ENCODE results near the gene RRM1. TPM values are rescaled to one million over a fixed set of nuclear protein-coding genes. Genes with fewer than 3 reads are reported as not detected.

RRM1 gene
- total RNA-seq, 4 donors from 2014 or later, result 32.5 to 234 (median 59.5) TPM

DNA sequence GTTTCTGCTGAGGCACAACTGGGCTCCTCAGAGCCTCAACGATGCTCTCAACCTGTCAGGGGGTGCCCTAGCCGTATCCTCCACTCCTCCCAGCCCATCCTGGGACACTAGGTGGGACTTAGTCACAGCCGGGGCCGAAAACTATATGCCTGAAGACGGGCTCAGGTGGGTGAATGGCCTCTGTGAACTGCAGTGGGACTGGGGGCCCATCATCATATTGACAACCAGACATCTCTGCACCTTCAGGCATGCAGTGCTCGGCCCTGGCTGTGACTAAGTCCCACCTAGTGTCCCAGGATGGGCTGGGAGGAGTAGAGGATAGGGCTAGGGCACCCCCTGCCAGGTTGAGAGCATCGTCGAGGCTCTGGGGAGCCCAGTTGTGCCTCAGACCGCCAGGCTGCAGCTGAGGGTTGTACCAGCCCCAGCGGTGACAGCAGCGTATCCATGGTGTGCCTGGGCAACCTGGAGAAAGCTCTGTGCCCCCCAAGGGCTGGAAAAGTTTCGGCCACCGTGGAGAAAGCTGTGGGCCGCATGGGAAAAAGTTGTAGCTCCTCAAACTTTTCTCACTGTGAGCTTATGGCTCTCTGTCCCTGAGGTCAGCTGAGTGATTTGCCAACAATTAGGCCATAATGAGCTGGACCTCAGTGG is 88.9 kb downstream of the RRM1 start:
- TF ChIP-seq, protein P1, sequence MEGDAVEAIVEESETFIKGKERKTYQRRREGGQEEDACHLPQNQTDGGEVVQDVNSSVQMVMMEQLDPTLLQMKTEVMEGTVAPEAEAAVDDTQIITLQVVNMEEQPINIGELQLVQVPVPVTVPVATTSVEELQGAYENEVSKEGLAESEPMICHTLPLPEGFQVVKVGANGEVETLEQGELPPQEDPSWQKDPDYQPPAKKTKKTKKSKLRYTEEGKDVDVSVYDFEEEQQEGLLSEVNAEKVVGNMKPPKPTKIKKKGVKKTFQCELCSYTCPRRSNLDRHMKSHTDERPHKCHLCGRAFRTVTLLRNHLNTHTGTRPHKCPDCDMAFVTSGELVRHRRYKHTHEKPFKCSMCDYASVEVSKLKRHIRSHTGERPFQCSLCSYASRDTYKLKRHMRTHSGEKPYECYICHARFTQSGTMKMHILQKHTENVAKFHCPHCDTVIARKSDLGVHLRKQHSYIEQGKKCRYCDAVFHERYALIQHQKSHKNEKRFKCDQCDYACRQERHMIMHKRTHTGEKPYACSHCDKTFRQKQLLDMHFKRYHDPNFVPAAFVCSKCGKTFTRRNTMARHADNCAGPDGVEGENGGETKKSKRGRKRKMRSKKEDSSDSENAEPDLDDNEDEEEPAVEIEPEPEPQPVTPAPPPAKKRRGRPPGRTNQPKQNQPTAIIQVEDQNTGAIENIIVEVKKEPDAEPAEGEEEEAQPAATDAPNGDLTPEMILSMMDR (IDR thresholded peaks at IDR 0.05), result no peak
- no peak for TF ChIP-seq POLR2A (IDR thresholded peaks at IDR 0.05)

DNA sequence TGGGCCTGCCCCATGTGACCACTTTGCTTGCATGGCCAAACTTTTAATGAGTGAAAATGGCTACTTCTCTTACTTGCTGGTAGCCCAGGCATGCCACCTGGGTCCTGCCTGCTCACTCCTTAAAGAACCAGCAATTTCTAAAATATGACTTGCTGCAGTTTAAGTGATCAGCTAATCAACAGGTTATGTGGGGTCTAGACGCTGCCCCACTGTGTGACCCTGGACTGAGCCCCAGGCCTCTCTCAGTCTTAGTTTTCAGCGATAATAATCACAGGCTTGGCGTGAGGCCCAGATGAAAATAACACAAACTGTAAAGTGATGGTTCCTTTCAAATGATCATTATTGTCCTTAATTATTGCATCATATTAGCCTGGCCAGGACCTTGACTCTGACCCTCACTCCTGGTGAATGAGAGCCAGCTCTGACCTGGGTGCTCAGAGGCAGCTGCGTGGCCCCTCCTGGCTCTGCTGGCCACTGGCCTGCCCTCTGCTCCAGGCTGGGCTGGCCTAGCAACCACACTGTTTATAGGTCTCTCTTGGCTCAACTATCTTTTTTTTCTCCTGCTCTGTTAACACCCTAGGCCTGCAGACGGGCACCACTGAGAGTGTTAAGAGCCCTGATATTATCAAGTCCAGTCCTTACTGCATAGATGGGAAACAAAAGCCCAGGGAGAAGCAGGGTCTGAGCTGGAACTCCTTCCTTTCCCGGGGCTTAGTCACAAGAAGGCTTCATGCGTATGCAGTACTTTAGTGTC is 89.7 kb downstream of the RRM1 start:
- no peak for DNase-seq
- TF ChIP-seq, protein P1 (IDR thresholded peaks at IDR 0.05), result no peak
- Histone ChIP-seq H3K36me3 (no peaks in the 10 kb centered on the region), H3K9me3 (no peaks in the 10 kb centered on the region), H3K4me3 (no peak overlapping the region), H3K27me3 (no peaks in the 10 kb centered on the region), H3K4me1 (peaks cover 0 to 3% of the 10 kb centered on the region in 2 donors), H3K27ac (no peak overlapping the region)
- intact Hi-C loops (cut with DNase I; ENCODE audit: low total_unique reads), result no loop called here

More for the DNA sequence above, 88.9 kb downstream of the RRM1 start:
- H3K27me3 ChIP-seq, result no peaks in the 10 kb centered on the region
- intact Hi-C loops (cut with DNase I; ENCODE audit: low total_unique reads), result no loop called here
- H3K27ac ChIP-seq, result no peak overlapping the region
- H3K9me3 ChIP-seq, result no peaks in the 10 kb centered on the region
- no peak for DNase-seq
- peaks cover 0 to 3% of the 10 kb centered on the region in 2 donors for H3K4me1 ChIP-seq
- H3K4me3 ChIP-seq, result no peak overlapping the region
- no peaks in the 10 kb centered on the region for H3K36me3 ChIP-seq

DNA sequence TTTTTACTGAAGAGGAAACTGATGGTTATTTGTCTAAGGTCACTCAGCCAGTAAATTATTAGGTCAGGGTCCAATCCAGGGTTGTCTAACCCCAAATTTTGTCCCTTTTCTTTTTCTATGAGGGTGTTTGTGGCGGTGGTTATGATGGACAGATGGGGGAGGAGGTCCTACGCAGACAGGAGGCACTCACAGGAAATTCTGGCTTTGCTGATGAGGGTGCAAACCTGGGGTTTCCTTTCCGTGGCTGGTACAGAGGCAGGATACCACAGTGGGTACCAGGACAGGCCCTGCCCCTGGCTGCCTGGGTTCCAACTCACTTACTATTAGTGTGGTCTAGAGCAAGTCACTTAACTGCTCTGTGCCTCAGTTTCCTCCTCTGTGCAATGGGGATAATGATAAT is 91.0 kb downstream of the RRM1 start:
- H3K9me3 ChIP-seq, result no peaks in the 10 kb centered on the region
- H3K27me3 ChIP-seq, result no peaks in the 10 kb centered on the region
- no peak for TF ChIP-seq POLR2A (IDR thresholded peaks at IDR 0.05)
- TF ChIP-seq, protein P1 (IDR thresholded peaks at IDR 0.05), result no peak
- DNase-seq, result no peak
- H3K4me1 ChIP-seq, result peaks cover 0 to 3% of the 10 kb centered on the region in 2 donors
- H3K4me3 ChIP-seq, result no peak overlapping the region
- intact Hi-C loops (cut with DNase I; ENCODE audit: low total_unique reads), result loop anchor here (5.0 kb wide), 1 partner anchor 307 kb away; no protein-coding TSS in a partner anchor
- H3K27ac ChIP-seq, result no peak overlapping the region
- H3K36me3 ChIP-seq, result no peaks in the 10 kb centered on the region

DNA sequence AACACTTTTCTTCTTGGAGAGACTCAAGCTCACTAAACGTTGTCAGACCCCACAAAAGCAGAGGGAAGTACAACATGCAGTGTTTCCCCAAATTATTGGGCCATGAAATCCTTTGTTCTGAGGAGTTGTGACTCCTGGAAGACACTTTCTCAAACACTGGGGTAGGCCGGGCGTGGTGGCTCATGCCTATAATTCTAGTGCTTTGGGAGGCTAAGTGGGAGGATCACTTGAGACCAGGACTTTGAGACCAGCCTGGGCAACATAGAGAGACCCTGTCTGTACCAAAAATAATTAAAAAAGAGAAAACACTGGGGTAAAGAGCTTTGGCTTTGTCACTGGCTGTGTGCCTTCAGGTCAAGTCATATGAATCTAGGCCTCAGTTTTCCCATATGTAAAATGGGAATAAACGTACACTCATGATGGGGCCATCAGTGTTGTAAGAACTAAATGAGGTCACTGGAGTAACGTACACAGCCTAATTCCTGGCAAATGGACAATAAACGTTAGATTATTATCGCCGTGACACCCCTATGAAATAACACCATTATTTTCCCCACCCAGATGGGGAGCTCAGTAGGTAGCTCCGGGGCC is 92.0 kb downstream of the RRM1 start:
- Histone ChIP-seq H3K4me3 (peak overlapping the region; percentile 27 to 58), H3K27me3 (no peaks in the 10 kb centered on the region), H3K9me3 (no peaks in the 10 kb centered on the region), H3K4me1 (peaks cover 0 to 3% of the 10 kb centered on the region in 2 donors), H3K27ac (peak overlapping the region in 1 of 2 donors; percentile 66), H3K36me3 (no peaks in the 10 kb centered on the region)
- DNase-seq, result no peak
- intact Hi-C loops (cut with DNase I; ENCODE audit: low total_unique reads), result loop anchor here (5.0 kb wide), 1 partner anchor 306 kb away; no protein-coding TSS in a partner anchor
- TF ChIP-seq, protein P1 (IDR thresholded peaks at IDR 0.05), result peak in 1 of 4 experiments; percentile 7
- no peak for TF ChIP-seq POLR2A (IDR thresholded peaks at IDR 0.05)

Data from uterus (tissue), 4 donors.